ENCODE data around the gene LRBA. TPM values are rescaled to one million over a fixed set of nuclear protein-coding genes. Genes with fewer than 3 reads are reported as not detected.
A peak's percentile ranks its signal among the peaks of the same experiment; 100 is the strongest.

LRBA gene
- total and polyA plus RNA-seq, 8 donors = 43.3 to 62.5 (median 52.3) TPM

DNA sequence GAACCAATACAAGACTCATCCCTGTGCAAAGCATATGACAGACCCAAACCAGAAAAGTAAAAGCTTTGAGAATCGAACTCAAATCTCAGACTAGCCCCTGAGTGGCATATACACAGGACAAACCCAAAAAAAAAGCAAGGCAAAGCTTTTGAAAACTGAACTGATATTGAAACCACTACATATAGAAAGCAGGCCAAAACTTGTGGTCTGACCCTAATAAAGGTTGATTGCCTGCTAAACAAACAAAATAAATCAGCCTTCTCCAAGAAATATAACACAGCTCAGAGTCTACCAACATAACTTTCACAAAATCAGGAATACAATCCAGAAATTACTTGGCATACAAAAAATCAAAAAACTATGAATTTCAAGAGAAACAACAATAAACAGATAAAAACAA is 40.3 kb downstream of the LRBA start:
- Histone ChIP-seq H3K9me3 (no peaks in the 10 kb centered on the region), H3K4me3 (no peak overlapping the region), H3K36me3 (no peaks in the 10 kb centered on the region), H3K27ac (no peak overlapping the region), H3K4me1 (peaks cover 0 to 5% of the 10 kb centered on the region in 2 donors), H3K27me3 (no peaks in the 10 kb centered on the region)
- no peak for ATAC-seq
- intact Hi-C loops (cut with DNase I) = no loop called here
- DNase-seq = no peak
- TF ChIP-seq, protein P1, sequence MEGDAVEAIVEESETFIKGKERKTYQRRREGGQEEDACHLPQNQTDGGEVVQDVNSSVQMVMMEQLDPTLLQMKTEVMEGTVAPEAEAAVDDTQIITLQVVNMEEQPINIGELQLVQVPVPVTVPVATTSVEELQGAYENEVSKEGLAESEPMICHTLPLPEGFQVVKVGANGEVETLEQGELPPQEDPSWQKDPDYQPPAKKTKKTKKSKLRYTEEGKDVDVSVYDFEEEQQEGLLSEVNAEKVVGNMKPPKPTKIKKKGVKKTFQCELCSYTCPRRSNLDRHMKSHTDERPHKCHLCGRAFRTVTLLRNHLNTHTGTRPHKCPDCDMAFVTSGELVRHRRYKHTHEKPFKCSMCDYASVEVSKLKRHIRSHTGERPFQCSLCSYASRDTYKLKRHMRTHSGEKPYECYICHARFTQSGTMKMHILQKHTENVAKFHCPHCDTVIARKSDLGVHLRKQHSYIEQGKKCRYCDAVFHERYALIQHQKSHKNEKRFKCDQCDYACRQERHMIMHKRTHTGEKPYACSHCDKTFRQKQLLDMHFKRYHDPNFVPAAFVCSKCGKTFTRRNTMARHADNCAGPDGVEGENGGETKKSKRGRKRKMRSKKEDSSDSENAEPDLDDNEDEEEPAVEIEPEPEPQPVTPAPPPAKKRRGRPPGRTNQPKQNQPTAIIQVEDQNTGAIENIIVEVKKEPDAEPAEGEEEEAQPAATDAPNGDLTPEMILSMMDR (IDR thresholded peaks at IDR 0.05) = no peak

DNA sequence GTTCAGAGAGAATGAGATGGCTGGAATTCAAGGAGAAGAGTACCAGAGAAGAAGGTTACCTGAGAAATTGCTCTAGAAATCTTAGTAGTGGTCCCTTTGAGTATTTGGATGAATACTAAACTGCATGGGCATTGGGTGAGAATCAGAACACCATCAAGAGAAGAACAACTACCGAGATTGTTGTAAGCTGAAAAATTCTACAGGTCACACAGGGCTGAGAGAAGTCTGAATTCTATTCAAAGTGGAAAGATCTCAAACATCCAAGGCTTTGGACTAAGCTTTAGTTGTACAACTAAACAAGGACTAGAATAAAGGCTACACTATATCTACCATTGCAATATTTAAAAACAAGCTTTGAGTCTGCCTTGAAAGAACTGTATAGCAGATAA is 40.8 kb downstream of the LRBA start:
- H3K36me3 ChIP-seq = no peaks in the 10 kb centered on the region
- no peak overlapping the region for H3K27ac ChIP-seq
- no peaks in the 10 kb centered on the region for H3K27me3 ChIP-seq
- no peaks in the 10 kb centered on the region for H3K9me3 ChIP-seq
- ATAC-seq (no peak), DNase-seq (no peak)
- no peak overlapping the region for H3K4me3 ChIP-seq
- TF ChIP-seq, protein P1 (IDR thresholded peaks at IDR 0.05) = no peak
- intact Hi-C loops (cut with DNase I) = no loop called here
- H3K4me1 ChIP-seq = peaks cover 0 to 5% of the 10 kb centered on the region in 2 donors

DNA sequence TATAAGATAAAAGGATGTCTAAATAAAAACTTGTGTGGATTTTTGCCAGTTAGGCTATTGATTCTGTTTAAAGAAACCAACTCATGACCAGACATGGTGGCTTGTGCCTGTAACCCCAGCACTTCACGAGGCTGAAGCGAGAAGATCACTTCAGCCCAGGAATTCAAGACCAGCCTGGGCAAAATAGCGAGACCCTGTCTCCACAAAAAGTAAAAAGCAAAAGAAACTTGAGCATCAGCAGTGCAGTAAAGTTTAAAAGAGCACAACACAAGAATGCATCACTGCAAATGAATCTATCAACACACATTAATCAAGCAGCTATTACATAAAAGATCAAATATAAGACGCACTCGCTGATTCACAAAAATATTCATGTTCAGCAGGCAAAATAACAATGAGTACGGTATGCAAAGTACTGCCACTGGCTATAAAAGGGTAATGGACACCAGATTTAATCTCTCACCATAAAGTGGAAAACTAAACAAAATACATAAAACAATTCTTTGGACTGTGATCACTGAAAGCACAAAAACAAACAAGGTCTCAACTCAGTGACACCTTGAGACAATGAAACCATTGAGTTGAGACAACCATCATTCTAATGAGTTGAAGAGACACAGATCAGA is 41.3 kb downstream of the LRBA start:
- ATAC-seq (no peak), DNase-seq (no peak)
- intact Hi-C loops (cut with DNase I) = no loop called here
- H3K9me3 ChIP-seq = no peaks in the 10 kb centered on the region
- no peaks in the 10 kb centered on the region for H3K36me3 ChIP-seq
- H3K4me3 ChIP-seq = no peak overlapping the region
- TF ChIP-seq, protein P1 (IDR thresholded peaks at IDR 0.05) = no peak
- no peak overlapping the region for H3K27ac ChIP-seq
- H3K4me1 ChIP-seq = peaks cover 0 to 5% of the 10 kb centered on the region in 2 donors
- no peaks in the 10 kb centered on the region for H3K27me3 ChIP-seq

DNA sequence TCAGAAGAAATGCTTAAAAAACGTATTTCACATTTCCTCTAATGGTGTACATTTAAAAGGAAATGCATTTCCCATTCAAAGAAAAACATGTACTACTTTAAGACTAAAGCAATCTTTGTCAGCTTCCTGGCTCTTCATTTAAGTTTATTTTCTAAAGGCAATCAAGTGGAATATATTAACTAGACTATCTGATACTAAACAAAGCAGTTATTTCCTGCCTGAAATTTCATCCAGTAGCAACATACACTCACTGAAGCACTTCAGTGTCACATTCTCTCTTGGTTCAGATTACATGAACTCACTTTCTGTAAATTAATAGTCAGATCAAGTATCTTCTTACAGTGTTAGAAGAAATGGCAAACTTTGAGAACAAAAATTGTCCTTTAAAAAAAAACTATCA is 42.5 kb downstream of the LRBA start:
- peak in 1 of 4 donors; percentile 7 for DNase-seq
- no peaks in the 10 kb centered on the region for H3K9me3 ChIP-seq
- TF ChIP-seq, protein P1 (IDR thresholded peaks at IDR 0.05) = no peak
- H3K27ac ChIP-seq = no peak overlapping the region
- peaks cover 0 to 5% of the 10 kb centered on the region in 2 donors for H3K4me1 ChIP-seq
- ATAC-seq = peak; percentile 44
- no peak overlapping the region for H3K4me3 ChIP-seq
- intact Hi-C loops (cut with DNase I) = no loop called here
- H3K36me3 ChIP-seq = no peaks in the 10 kb centered on the region
- no peaks in the 10 kb centered on the region for H3K27me3 ChIP-seq

DNA sequence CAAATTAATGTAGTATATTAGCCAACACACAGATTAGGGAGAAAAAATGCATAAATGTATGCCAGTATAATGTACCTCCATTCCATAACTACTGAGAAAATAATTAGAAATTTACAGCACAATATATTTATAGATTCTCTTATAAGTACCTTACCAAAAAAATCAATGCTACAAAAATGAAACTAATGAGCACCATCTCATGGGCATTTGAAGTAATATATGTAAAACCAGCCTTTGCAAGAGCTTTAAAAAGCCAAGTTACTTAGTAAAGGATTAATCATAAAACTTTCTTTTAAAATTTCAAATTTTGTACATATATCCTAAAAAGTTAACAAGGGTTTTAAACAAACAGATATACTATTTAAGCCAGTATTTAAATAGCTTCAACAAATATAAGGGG is 43.2 kb downstream of the LRBA start:
- intact Hi-C loops (cut with DNase I) = no loop called here
- H3K4me1 ChIP-seq = peaks cover 0 to 5% of the 10 kb centered on the region in 2 donors
- no peaks in the 10 kb centered on the region for H3K27me3 ChIP-seq
- no peaks in the 10 kb centered on the region for H3K36me3 ChIP-seq
- no peak overlapping the region for H3K27ac ChIP-seq
- no peaks in the 10 kb centered on the region for H3K9me3 ChIP-seq
- TF ChIP-seq, protein P1 (IDR thresholded peaks at IDR 0.05) = no peak
- ATAC-seq = no peak
- no peak for DNase-seq
- H3K4me3 ChIP-seq = no peak overlapping the region
